Activated CD4-positive, CD25-positive, alpha-beta regulatory T cell (primary cell): ENCODE results near the gene ELAC2.

Source experiments
- DNase-seq, 4 experiments: peaks; one replicate each; lab custom pipeline; 2025; lab: John Stamatoyannopoulos, UW

Gene ELAC2

GRCh38 chr17:12953156-12953555 lies 64.7 kb downstream of the ELAC2 start:
- DNase-seq, result no peak

GRCh38 chr17:12952012-12952411 lies 65.8 kb downstream of the ELAC2 start:
- no peak for DNase-seq

DNA sequence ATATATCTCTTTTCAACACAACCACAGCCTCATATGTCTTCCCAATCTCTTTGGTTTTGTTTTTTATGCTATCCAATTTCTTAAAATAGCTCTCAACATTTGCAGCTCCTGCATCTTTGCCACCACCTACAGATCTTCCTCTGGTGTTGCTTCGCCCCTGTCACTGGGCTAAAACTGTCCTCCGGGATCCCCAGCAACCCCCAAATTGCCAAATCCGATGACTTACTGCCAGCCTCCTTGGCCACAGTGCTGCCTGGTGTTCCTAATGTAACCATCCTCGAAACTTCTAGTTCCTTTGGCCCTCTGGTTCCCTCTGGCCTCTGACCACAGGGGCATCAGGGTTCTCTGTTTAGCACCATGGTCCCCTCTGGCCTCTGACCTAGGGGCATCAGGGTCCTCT lies 70.8 kb downstream of the ELAC2 start:
- no peak for DNase-seq
